ENCODE data around the gene ADRA2B.
"Not testable (repeated sequence)": the region's sequence is repeated elsewhere in the genome, so short reads cannot be mapped to it uniquely, and the experiment has no call there.

Gene ADRA2B

DNA sequence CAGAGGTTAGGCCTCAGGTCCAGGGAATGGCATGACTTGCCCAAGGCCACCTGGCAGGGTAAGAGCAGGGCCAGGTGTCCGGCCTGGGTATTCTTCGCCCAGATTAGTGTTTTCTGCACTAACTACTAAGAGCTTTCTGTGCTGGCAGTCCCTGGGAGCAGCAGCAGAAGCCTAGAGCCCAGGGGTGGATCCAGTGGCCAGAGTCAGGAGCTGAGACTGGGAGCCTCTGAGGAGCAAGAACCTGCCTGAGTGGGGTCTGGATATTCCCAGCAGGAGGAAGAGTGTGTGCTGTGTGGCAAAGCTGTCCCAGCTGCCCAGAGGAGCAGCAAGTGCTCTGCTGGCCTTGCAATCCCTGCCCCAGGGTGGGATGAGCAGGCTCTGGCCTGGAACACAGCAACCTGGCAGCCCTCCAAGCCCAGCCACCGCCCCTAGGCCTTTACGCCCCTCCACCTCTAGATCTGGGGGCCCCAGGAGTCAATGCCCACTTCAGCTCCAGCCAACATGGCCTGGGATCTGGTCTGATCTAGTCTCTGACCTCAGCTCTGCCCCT is 50.9 kb downstream of the ADRA2B start:
- DNase-seq, result no peak

DNA sequence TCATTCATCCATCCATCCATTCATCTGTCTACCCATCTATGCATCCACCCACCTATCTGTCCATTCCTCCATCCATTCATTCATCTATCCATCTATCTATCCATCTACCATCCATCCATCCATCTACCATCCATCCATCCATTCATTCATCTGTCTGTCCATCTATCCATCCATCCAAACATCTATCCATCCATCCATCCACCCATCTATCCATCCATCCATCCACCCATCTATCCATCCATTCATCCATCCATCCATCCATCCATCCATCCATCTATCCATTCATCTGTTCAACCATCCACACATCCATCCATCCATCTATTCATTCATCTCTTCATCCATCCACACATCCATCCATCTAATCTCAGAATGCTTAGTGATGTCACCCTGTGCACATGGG is 51.6 kb downstream of the ADRA2B start:
- DNase-seq, result not testable (repeated sequence)

DNA sequence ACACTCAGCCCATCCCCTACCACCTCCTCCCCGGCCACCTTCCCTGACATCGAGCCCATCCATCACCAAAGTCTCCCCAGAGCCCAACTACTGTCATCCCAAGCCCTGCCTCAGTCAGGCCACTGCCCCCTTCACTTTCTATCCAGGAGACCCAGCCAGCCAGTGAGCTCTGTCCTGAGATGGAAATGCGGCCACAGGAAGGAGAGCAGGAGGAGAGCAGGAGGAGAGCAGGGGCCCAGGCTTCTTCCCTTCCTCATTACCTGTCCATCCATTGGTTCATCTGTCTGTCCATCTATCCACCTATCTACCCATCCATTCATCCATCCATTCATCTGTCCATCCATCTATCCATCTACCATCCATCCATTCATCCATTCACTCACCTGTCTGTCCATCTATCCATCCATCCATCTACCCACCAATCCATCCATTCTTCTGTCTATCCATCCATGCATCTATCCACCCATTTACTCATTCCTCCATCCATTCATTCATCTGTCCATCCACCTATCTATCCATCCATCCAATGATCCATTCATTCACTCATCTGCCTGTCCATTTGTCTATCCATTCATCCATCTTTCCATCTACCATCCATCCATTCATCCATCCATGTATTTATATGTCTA is 52.2 kb downstream of the ADRA2B start:
- not testable (repeated sequence) for DNase-seq

DNA sequence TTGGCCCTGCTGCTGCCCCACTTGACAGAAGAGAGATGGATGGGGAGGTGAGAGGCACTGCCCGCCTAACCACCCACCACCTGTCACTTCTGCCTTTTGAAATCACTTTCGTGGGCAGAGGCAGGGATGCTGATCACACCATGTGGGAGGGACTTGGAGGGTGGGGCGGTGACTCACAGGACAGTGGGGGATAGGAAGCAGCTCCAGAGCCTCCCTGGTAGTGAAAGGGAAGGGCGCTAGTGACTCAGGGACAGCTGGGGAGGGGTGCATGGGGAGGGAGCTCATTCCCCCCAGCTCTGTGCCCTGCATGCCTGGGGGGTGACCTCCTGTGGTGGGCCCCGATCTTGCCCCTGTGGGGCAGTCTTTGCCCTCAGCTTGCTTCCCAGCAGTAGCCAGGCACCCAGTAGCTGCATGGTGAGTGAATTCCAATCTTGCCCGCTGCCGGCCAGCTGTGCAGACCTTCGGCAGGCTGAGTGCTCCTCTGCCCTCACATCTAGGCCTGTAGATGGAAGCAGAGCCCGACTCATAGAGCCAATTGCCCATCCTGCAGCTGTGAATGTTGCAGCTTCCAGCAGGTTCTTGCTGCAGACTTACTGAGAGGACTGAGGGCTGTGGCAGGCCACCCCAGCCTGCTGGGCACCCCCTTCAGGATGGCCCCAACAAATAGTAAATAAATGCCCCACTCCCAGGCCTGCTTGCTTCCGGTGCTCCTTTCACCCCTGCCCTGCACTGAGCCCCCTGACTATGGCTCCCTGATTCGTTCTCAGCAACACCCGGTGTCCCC is 53.1 kb downstream of the ADRA2B start:
- not testable (repeated sequence) for DNase-seq
